ENCODE data around the gene NUDT14.

- TF ChIP-seq POLR2A (IDR thresholded peaks at IDR 0.05) (no peak), CTCF (IDR thresholded peaks at IDR 0.05) (no peak), EP300 (IDR thresholded peaks at IDR 0.05) (no peak)
Measured at GRCh38 chr14:105221598-105222178, 40.6 kb upstream of the NUDT14 start.

Measured in tibial nerve (tissue), 4 donors.